ENCODE data around the gene CCER1. TPM values are rescaled to one million over a fixed set of nuclear protein-coding genes. Genes with fewer than 3 reads are reported as not detected.

CCER1 gene
- polyA plus RNA-seq, 1 of the 3 experiments (the other 2 are of a cell fraction) = not detected

DNA sequence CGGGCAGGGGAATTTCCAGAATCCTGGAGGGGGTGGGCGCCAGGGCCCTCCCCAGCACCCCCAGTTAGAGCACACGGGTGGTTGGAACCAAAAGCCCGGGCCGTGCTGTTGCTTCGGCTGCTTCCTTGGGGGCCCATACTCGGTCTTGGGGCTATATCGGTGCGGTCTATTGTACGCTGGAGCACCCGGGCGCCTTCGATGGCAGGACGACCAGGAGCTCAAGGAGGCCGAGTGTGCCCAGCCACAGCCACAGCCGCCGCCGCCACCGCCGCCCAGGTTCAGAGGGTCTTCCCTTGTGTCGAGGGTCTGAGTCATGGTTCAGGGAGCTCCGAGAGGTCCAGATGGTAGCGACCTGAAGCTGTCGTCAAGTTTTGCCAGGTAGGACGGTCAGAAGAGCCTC lies 548 bp downstream of the CCER1 start:
- no peak overlapping the region for H3K27ac ChIP-seq (ENCODE audit: low read depth in 2 of 2, low read length in 1 of 2)
- WGBS (ENCODE audit: low lambda C conversion rate) = 94% methylated on average over 19 of the region's 25 CpGs
- no peaks in the 10 kb centered on the region for H3K27me3 ChIP-seq (ENCODE audit: insufficient read depth)
- H3F3A ChIP-seq (replicated peaks; ENCODE audit: insufficient read depth) = no peaks in the 10 kb centered on the region
- no peaks in the 10 kb centered on the region for H3K9me2 ChIP-seq
- no peak for TF ChIP-seq ELF1 (IDR thresholded peaks at IDR 0.05)
- TF ChIP-seq, protein P1, sequence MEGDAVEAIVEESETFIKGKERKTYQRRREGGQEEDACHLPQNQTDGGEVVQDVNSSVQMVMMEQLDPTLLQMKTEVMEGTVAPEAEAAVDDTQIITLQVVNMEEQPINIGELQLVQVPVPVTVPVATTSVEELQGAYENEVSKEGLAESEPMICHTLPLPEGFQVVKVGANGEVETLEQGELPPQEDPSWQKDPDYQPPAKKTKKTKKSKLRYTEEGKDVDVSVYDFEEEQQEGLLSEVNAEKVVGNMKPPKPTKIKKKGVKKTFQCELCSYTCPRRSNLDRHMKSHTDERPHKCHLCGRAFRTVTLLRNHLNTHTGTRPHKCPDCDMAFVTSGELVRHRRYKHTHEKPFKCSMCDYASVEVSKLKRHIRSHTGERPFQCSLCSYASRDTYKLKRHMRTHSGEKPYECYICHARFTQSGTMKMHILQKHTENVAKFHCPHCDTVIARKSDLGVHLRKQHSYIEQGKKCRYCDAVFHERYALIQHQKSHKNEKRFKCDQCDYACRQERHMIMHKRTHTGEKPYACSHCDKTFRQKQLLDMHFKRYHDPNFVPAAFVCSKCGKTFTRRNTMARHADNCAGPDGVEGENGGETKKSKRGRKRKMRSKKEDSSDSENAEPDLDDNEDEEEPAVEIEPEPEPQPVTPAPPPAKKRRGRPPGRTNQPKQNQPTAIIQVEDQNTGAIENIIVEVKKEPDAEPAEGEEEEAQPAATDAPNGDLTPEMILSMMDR (IDR thresholded peaks at IDR 0.05) = no peak
- TF ChIP-seq SIN3A (IDR thresholded peaks at IDR 0.05; ENCODE audit: borderline replicate concordance, low read depth, low read length) = no peak
- TF ChIP-seq, protein P2, sequence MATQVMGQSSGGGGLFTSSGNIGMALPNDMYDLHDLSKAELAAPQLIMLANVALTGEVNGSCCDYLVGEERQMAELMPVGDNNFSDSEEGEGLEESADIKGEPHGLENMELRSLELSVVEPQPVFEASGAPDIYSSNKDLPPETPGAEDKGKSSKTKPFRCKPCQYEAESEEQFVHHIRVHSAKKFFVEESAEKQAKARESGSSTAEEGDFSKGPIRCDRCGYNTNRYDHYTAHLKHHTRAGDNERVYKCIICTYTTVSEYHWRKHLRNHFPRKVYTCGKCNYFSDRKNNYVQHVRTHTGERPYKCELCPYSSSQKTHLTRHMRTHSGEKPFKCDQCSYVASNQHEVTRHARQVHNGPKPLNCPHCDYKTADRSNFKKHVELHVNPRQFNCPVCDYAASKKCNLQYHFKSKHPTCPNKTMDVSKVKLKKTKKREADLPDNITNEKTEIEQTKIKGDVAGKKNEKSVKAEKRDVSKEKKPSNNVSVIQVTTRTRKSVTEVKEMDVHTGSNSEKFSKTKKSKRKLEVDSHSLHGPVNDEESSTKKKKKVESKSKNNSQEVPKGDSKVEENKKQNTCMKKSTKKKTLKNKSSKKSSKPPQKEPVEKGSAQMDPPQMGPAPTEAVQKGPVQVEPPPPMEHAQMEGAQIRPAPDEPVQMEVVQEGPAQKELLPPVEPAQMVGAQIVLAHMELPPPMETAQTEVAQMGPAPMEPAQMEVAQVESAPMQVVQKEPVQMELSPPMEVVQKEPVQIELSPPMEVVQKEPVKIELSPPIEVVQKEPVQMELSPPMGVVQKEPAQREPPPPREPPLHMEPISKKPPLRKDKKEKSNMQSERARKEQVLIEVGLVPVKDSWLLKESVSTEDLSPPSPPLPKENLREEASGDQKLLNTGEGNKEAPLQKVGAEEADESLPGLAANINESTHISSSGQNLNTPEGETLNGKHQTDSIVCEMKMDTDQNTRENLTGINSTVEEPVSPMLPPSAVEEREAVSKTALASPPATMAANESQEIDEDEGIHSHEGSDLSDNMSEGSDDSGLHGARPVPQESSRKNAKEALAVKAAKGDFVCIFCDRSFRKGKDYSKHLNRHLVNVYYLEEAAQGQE (IDR thresholded peaks at IDR 0.05; ENCODE audit: low read depth, low read length) = no peak
- TF ChIP-seq FOSL2 (IDR thresholded peaks at IDR 0.05; ENCODE audit: borderline replicate concordance, low read depth) = no peak
- TF ChIP-seq EP300 (IDR thresholded peaks at IDR 0.05; ENCODE audit: borderline replicate concordance in 1 of 2, low read depth in 1 of 2, low read length in 1 of 2) = no peak
- TF ChIP-seq, protein P3, sequence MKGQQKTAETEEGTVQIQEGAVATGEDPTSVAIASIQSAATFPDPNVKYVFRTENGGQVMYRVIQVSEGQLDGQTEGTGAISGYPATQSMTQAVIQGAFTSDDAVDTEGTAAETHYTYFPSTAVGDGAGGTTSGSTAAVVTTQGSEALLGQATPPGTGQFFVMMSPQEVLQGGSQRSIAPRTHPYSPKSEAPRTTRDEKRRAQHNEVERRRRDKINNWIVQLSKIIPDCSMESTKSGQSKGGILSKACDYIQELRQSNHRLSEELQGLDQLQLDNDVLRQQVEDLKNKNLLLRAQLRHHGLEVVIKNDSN (IDR thresholded peaks at IDR 0.05; ENCODE audit: borderline replicate concordance, low read depth) = no peak
- no peak for TF ChIP-seq NRF1 (IDR thresholded peaks at IDR 0.05; ENCODE audit: low read depth, low read length)
- no peak for TF ChIP-seq RAD21 (IDR thresholded peaks at IDR 0.05; ENCODE audit: low read length)
- TF ChIP-seq MXI1 (IDR thresholded peaks at IDR 0.05; ENCODE audit: low read depth, low read length) = no peak
- TF ChIP-seq, protein P4, sequence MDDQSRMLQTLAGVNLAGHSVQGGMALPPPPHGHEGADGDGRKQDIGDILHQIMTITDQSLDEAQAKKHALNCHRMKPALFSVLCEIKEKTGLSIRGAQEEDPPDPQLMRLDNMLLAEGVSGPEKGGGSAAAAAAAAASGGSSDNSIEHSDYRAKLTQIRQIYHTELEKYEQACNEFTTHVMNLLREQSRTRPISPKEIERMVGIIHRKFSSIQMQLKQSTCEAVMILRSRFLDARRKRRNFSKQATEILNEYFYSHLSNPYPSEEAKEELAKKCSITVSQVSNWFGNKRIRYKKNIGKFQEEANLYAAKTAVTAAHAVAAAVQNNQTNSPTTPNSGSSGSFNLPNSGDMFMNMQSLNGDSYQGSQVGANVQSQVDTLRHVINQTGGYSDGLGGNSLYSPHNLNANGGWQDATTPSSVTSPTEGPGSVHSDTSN (IDR thresholded peaks at IDR 0.05) = no peak
- TF ChIP-seq, protein P5, sequence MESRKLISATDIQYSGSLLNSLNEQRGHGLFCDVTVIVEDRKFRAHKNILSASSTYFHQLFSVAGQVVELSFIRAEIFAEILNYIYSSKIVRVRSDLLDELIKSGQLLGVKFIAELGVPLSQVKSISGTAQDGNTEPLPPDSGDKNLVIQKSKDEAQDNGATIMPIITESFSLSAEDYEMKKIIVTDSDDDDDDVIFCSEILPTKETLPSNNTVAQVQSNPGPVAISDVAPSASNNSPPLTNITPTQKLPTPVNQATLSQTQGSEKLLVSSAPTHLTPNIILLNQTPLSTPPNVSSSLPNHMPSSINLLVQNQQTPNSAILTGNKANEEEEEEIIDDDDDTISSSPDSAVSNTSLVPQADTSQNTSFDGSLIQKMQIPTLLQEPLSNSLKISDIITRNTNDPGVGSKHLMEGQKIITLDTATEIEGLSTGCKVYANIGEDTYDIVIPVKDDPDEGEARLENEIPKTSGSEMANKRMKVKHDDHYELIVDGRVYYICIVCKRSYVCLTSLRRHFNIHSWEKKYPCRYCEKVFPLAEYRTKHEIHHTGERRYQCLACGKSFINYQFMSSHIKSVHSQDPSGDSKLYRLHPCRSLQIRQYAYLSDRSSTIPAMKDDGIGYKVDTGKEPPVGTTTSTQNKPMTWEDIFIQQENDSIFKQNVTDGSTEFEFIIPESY (IDR thresholded peaks at IDR 0.05; ENCODE audit: borderline replicate concordance, low read depth) = no peak
- TF ChIP-seq POLR2AphosphoS5 (IDR thresholded peaks at IDR 0.05; ENCODE audit: low read depth, low read length) = no peak
- no peak for TF ChIP-seq RXRA (IDR thresholded peaks at IDR 0.05; ENCODE audit: borderline replicate concordance, low read depth)
- TF ChIP-seq YY1 (IDR thresholded peaks at IDR 0.05; ENCODE audit: low read depth) = no peak
- TF ChIP-seq EZH2phosphoT487 (IDR thresholded peaks at IDR 0.05; ENCODE audit: borderline replicate concordance, low read depth) = no peak
- no peaks in the 10 kb centered on the region; a peak in 1 of 4 replicates for H3K4me1 ChIP-seq (ENCODE audit: control insufficient read depth in 1 of 2, insufficient read depth in 2 of 2, low read depth in 1 of 2, low read length in 1 of 2)
- H3K4me2 ChIP-seq = no peak overlapping the region
- POLR2A ChIA-PET = no interaction called here
- H4K20me1 ChIP-seq (ENCODE audit: insufficient read depth) = no peaks in the 10 kb centered on the region
- no peak overlapping the region for H2AFZ ChIP-seq (ENCODE audit: low read depth)
- no peak overlapping the region for H3K9ac ChIP-seq
- no peaks in the 10 kb centered on the region for H3K79me2 ChIP-seq (ENCODE audit: insufficient read depth)
- no peaks in the 10 kb centered on the region for H3K36me3 ChIP-seq (replicated peaks in 1 of 2; ENCODE audit: control insufficient read depth in 1 of 2, insufficient read depth in 2 of 2, low read length in 1 of 2)
- no peak for DNase-seq
- no peak overlapping the region for H3K4me3 ChIP-seq (ENCODE audit: low read depth in 2 of 2, low read length in 1 of 2)
- H3K9me3 ChIP-seq = no peaks in the 10 kb centered on the region
- CTCF ChIA-PET = interaction anchor here (1.5 kb wide), 1 partner anchor 10 kb away, joined by 4 read pairs; no protein-coding TSS in a partner anchor

Data from SK-N-SH (cell line).